NCI-H2107 (cell line): Measurements from ENCODE around the gene HMHB1.

Source experiments
- DNase-seq: peaks from one replicate; lab custom pipeline; 2025; lab: John Stamatoyannopoulos, UW

HMHB1 gene

GRCh38 chr5:143812085-143812705 is at the start of gene HMHB1:
TSS of gene HMHB1 (plus strand) at chr5:143812161.
- DNase-seq = no peak

GRCh38 chr5:143762636-143763220 is 49.2 kb upstream of the HMHB1 start:
- no peak for DNase-seq

GRCh38 chr5:143767162-143767561 is 44.8 kb upstream of the HMHB1 start:
- DNase-seq = no peak

- no peak for DNase-seq
Observed at GRCh38 chr5:143769026-143769786, 42.8 kb upstream of the HMHB1 start.

- no peak for DNase-seq
Observed at GRCh38 chr5:143770450-143770849, 41.5 kb upstream of the HMHB1 start.

GRCh38 chr5:143771189-143771588 is 40.8 kb upstream of the HMHB1 start:
- no peak for DNase-seq

- DNase-seq = no peak
Observed at GRCh38 chr5:143771602-143772001, 40.4 kb upstream of the HMHB1 start.

GRCh38 chr5:143772621-143773020 is 39.3 kb upstream of the HMHB1 start:
- DNase-seq = no peak

GRCh38 chr5:143775258-143775657 is 36.7 kb upstream of the HMHB1 start:
- no peak for DNase-seq

GRCh38 chr5:143776951-143777350 is 35.0 kb upstream of the HMHB1 start:
- no peak for DNase-seq

- no peak for DNase-seq
Observed at GRCh38 chr5:143779506-143779905, 32.5 kb upstream of the HMHB1 start.

- DNase-seq = no peak
Observed at GRCh38 chr5:143781993-143782520, 29.9 kb upstream of the HMHB1 start.

- no peak for DNase-seq
Observed at GRCh38 chr5:143782588-143783386, 29.2 kb upstream of the HMHB1 start.

GRCh38 chr5:143788401-143788800 is 23.6 kb upstream of the HMHB1 start:
- DNase-seq = no peak

GRCh38 chr5:143790457-143791112 is 21.4 kb upstream of the HMHB1 start:
- no peak for DNase-seq

- no peak for DNase-seq
Observed at GRCh38 chr5:143791848-143792731, 19.9 kb upstream of the HMHB1 start.

- no peak for DNase-seq
Observed at GRCh38 chr5:143793249-143793648, 18.7 kb upstream of the HMHB1 start.

- DNase-seq = no peak
Observed at GRCh38 chr5:143796125-143796524, 15.8 kb upstream of the HMHB1 start.

- no peak for DNase-seq
Observed at GRCh38 chr5:143796753-143797152, 15.2 kb upstream of the HMHB1 start.

- DNase-seq = no peak
Observed at GRCh38 chr5:143800715-143801114, 11.2 kb upstream of the HMHB1 start.
